ENCODE results near the gene MAP2K2. TPM values are rescaled to one million over a fixed set of nuclear protein-coding genes. Genes with fewer than 3 reads are reported as not detected.

The MAP2K2 gene
- total RNA-seq, 1 donor = 233 TPM

GRCh38 chr19:4077007-4077374 is 46.9 kb downstream of the MAP2K2 start:
- Histone ChIP-seq H3K79me2 (ENCODE audit: insufficient read depth, low read length) (no peaks in the 10 kb centered on the region), H3K4me3 (ENCODE audit: insufficient read depth, low read length) (no peak overlapping the region), H3K9me3 (ENCODE audit: low read depth, low read length) (no peaks in the 10 kb centered on the region), H3K4me2 (ENCODE audit: insufficient read depth, low read length) (no peak overlapping the region), H3K36me3 (ENCODE audit: insufficient read depth, low read length) (no peaks in the 10 kb centered on the region), H4K20me1 (ENCODE audit: insufficient read depth, low read length) (no peaks in the 10 kb centered on the region), H3K27ac (ENCODE audit: low read depth, low read length) (no peak overlapping the region), H2AFZ (ENCODE audit: low read length) (no peak overlapping the region), H3K4me1 (ENCODE audit: insufficient read depth, low read length) (peaks cover 6% of the 10 kb centered on the region), H3K27me3 (ENCODE audit: insufficient read depth, low read length) (no peaks in the 10 kb centered on the region)
- DNase-seq (ENCODE audit: insufficient read length, low spot score, missing footprints) = no peak
- TF ChIP-seq, protein P1, sequence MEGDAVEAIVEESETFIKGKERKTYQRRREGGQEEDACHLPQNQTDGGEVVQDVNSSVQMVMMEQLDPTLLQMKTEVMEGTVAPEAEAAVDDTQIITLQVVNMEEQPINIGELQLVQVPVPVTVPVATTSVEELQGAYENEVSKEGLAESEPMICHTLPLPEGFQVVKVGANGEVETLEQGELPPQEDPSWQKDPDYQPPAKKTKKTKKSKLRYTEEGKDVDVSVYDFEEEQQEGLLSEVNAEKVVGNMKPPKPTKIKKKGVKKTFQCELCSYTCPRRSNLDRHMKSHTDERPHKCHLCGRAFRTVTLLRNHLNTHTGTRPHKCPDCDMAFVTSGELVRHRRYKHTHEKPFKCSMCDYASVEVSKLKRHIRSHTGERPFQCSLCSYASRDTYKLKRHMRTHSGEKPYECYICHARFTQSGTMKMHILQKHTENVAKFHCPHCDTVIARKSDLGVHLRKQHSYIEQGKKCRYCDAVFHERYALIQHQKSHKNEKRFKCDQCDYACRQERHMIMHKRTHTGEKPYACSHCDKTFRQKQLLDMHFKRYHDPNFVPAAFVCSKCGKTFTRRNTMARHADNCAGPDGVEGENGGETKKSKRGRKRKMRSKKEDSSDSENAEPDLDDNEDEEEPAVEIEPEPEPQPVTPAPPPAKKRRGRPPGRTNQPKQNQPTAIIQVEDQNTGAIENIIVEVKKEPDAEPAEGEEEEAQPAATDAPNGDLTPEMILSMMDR (IDR thresholded peaks at IDR 0.05; ENCODE audit: extremely low read depth, low read depth, low read length) = no peak

DNA sequence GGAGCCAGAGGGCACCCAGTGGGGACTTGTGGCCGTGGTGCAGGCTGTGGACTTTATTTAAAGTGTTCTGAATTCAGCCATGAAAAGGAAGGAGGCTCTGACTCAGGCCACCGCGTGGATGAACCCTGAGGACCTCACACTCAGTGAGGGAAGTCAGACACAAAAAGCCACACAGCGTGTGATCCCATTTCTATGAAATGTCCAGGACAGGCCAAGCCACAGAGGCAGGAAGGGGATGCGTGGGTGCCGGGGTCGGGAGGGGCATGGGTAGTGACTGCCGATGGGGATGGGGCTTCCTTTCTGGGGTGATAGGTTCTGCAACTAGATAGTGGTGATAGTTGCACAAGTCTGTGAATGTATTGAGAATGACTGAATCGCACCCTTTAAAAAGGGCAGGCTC is 48.5 kb downstream of the MAP2K2 start:
- Histone ChIP-seq H3K4me3 (ENCODE audit: insufficient read depth, low read length) (no peak overlapping the region), H3K36me3 (ENCODE audit: insufficient read depth, low read length) (no peaks in the 10 kb centered on the region), H3K27me3 (ENCODE audit: insufficient read depth, low read length) (no peaks in the 10 kb centered on the region), H3K9me3 (ENCODE audit: low read depth, low read length) (no peaks in the 10 kb centered on the region), H3K79me2 (ENCODE audit: insufficient read depth, low read length) (no peaks in the 10 kb centered on the region), H4K20me1 (ENCODE audit: insufficient read depth, low read length) (no peaks in the 10 kb centered on the region), H2AFZ (ENCODE audit: low read length) (peak overlapping the region; percentile 23), H3K4me2 (ENCODE audit: insufficient read depth, low read length) (no peak overlapping the region), H3K27ac (ENCODE audit: low read depth, low read length) (no peak overlapping the region), H3K4me1 (ENCODE audit: insufficient read depth, low read length) (peaks cover 6% of the 10 kb centered on the region)
- DNase-seq (ENCODE audit: insufficient read length, low spot score, missing footprints) = peak; percentile 89
- TF ChIP-seq, protein P1 (IDR thresholded peaks at IDR 0.05; ENCODE audit: extremely low read depth, low read depth, low read length) = no peak

DNA sequence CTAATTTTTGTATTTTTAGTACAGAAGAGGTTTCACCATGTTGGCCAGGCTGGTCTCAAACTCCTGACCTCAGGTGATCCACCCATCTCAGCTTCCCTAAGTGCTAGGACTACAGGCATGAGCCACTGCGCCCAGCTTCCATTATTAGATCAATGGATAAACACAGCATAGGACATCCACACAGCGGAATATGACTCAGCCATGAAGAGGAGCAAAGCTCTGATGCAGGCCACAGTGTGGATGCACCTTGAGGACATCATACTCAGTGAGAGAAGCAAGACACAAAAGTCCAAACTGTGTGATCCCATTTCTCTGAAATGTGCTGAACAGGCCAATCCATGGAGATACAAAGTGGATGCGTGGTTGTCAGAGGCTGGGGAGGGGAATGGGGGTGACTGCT is 52.3 kb downstream of the MAP2K2 start:
- Histone ChIP-seq H3K27me3 (ENCODE audit: insufficient read depth, low read length) (no peaks in the 10 kb centered on the region), H3K36me3 (ENCODE audit: insufficient read depth, low read length) (no peaks in the 10 kb centered on the region), H4K20me1 (ENCODE audit: insufficient read depth, low read length) (no peaks in the 10 kb centered on the region), H3K79me2 (ENCODE audit: insufficient read depth, low read length) (no peaks in the 10 kb centered on the region), H3K4me3 (ENCODE audit: insufficient read depth, low read length) (no peak overlapping the region), H3K4me1 (ENCODE audit: insufficient read depth, low read length) (peaks cover 9% of the 10 kb centered on the region), H3K27ac (ENCODE audit: low read depth, low read length) (no peak overlapping the region), H3K9me3 (ENCODE audit: low read depth, low read length) (no peaks in the 10 kb centered on the region), H2AFZ (ENCODE audit: low read length) (no peak overlapping the region), H3K4me2 (ENCODE audit: insufficient read depth, low read length) (no peak overlapping the region)
- no peak for DNase-seq (ENCODE audit: insufficient read length, low spot score, missing footprints)
- TF ChIP-seq, protein P1 (IDR thresholded peaks at IDR 0.05; ENCODE audit: extremely low read depth, low read depth, low read length) = no peak

- TF ChIP-seq, protein P1 (IDR thresholded peaks at IDR 0.05; ENCODE audit: extremely low read depth, low read depth, low read length) = no peak
- H3K4me3 ChIP-seq (ENCODE audit: insufficient read depth, low read length) = no peak overlapping the region
Measured at GRCh38 chr19:4069331-4069959, 54.5 kb downstream of the MAP2K2 start.

More at GRCh38 chr19:4069331-4069959, 54.5 kb downstream of the MAP2K2 start:
- H3K4me1 ChIP-seq (ENCODE audit: insufficient read depth, low read length) = peaks cover 3% of the 10 kb centered on the region
- H3K4me2 ChIP-seq (ENCODE audit: insufficient read depth, low read length) = no peak overlapping the region
- peaks cover 10% of the 10 kb centered on the region for H3K79me2 ChIP-seq (ENCODE audit: insufficient read depth, low read length)
- no peaks in the 10 kb centered on the region for H3K9me3 ChIP-seq (ENCODE audit: low read depth, low read length)
- no peaks in the 10 kb centered on the region for H3K36me3 ChIP-seq (ENCODE audit: insufficient read depth, low read length)
- H3K27me3 ChIP-seq (ENCODE audit: insufficient read depth, low read length) = no peaks in the 10 kb centered on the region
- H3K27ac ChIP-seq (ENCODE audit: low read depth, low read length) = no peak overlapping the region
- DNase-seq (ENCODE audit: insufficient read length, low spot score, missing footprints) = no peak
- peaks cover 2% of the 10 kb centered on the region for H4K20me1 ChIP-seq (ENCODE audit: insufficient read depth, low read length)
- H2AFZ ChIP-seq (ENCODE audit: low read length) = no peak overlapping the region

All from osteoblast (primary cell).